GM13976 (cell line): ENCODE measurements around the gene TJP3.

Experiments
- DNase-seq: peaks from one replicate; pipeline ENCODE4 v3.0.0; 2012; ENCODE audit warnings: low spot score
- CTCF ChIP-seq: IDR thresholded peaks from 2 replicates; pipeline ENCODE4 v1.5.1; 2012; ENCODE audit warnings: borderline replicate concordance, mild to moderate bottlenecking; ENCODE audit not compliant: insufficient read depth; ENCODE audit errors: extremely low read depth, missing control alignments, control extremely low read depth
- in situ Hi-C: fragments of 300-500 bp; cut with MboI; formaldehyde crosslinking; loops from one replicate; pipeline ENCODE4 v1.12.0; 2022; ENCODE audit warnings: low sequenced_read_pairs, mixed read lengths, inconsistent platforms; ENCODE audit not compliant: unreplicated experiment

TJP3 gene

GRCh38 chr19:3796358-3796757 lies 88.2 kb downstream of the TJP3 start:
- no peak for TF ChIP-seq CTCF
- no peak for DNase-seq
- in situ Hi-C loops = no loop called here

GRCh38 chr19:3798137-3798536 lies 90.0 kb downstream of the TJP3 start:
- in situ Hi-C loops = no loop called here
- DNase-seq = no peak
- TF ChIP-seq CTCF = no peak
